Gastroesophageal sphincter (tissue), 3 donors: ENCODE measurements around the gene MARK3.

Source experiments
- POLR2A ChIP-seq, 2 donors: fragments of 450-650 bp; IDR thresholded peaks; one replicate each; pipeline ENCODE4 v1.6.1; 2017; ENCODE audit warnings: antibody characterized with exemption in 2 of 2, mild to moderate bottlenecking in 2 of 2, moderate library complexity in 1 of 2
- TF ChIP-seq, protein P1 (sequence below), 4 experiments: fragments of 200-600 bp in 2 of 4; fragments of 450-650 bp in 2 of 4; sonication (generic) in 1 of 4; IDR thresholded peaks; one replicate each; pipeline ENCODE4 v1.5.1; 2017 to 2019; ENCODE audit warnings: antibody characterized with exemption in 4 of 4, mild to moderate bottlenecking in 2 of 4, moderate library complexity in 2 of 4

DNA sequence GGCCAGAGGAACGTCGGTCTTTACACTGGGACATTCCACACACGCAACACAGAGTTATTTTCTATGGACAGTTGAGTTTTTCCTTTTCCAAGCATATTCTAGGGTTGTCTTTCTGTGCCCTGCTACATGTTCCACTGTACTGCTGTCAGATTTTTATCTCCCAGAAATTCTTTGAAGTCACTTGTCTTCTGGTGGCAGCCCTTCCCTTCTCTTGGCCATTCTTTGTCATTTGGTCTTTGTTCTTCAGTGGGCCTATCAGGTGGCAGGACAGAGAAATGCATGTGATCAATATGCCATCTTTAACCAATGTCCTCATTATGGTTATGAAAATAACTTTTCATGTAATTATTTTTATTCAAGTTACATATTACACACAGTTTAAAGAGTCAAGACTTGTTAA is 36.3 kb downstream of the MARK3 start:
- TF ChIP-seq POLR2A (IDR thresholded peaks at IDR 0.05) = no peak
- TF ChIP-seq, protein P1, sequence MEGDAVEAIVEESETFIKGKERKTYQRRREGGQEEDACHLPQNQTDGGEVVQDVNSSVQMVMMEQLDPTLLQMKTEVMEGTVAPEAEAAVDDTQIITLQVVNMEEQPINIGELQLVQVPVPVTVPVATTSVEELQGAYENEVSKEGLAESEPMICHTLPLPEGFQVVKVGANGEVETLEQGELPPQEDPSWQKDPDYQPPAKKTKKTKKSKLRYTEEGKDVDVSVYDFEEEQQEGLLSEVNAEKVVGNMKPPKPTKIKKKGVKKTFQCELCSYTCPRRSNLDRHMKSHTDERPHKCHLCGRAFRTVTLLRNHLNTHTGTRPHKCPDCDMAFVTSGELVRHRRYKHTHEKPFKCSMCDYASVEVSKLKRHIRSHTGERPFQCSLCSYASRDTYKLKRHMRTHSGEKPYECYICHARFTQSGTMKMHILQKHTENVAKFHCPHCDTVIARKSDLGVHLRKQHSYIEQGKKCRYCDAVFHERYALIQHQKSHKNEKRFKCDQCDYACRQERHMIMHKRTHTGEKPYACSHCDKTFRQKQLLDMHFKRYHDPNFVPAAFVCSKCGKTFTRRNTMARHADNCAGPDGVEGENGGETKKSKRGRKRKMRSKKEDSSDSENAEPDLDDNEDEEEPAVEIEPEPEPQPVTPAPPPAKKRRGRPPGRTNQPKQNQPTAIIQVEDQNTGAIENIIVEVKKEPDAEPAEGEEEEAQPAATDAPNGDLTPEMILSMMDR (IDR thresholded peaks at IDR 0.05) = no peak
